ENCODE results near the gene TBR1.

GRCh38 chr2:161426922-161427663 is 11.0 kb downstream of the TBR1 start:
- TF ChIP-seq CTCF (conservative IDR thresholded peaks at IDR 0.05; ENCODE audit: low read depth, low read length) = no peak
- no peak for TF ChIP-seq EZH2phosphoT487 (IDR thresholded peaks at IDR 0.05; ENCODE audit: borderline replicate concordance, low read length)
